ENCODE data around the gene SOX1. TPM values are rescaled to one million over a fixed set of nuclear protein-coding genes. Genes with fewer than 3 reads are reported as not detected.

SOX1 gene
- total RNA-seq, 1 donor, result not detected

GRCh38 chr13:112103961-112104880 lies 37.3 kb downstream of the SOX1 start:
- Histone ChIP-seq H3K4me3 (ENCODE audit: low read length) (no peak overlapping the region), H3K9me3 (ENCODE audit: low read depth, low read length) (no peaks in the 10 kb centered on the region), H3K27me3 (ENCODE audit: insufficient read depth, low read length) (peaks cover 53% of the 10 kb centered on the region), H3K4me1 (ENCODE audit: insufficient read depth, low read length) (no peaks in the 10 kb centered on the region)

- no peaks in the 10 kb centered on the region for H3K4me1 ChIP-seq (ENCODE audit: insufficient read depth, low read length)
- H3K4me3 ChIP-seq (ENCODE audit: low read length), result no peak overlapping the region
- peaks cover 50% of the 10 kb centered on the region for H3K27me3 ChIP-seq (ENCODE audit: insufficient read depth, low read length)
- H3K9me3 ChIP-seq (ENCODE audit: low read depth, low read length), result no peaks in the 10 kb centered on the region
Measured at GRCh38 chr13:112104881-112105234, 37.9 kb downstream of the SOX1 start.

GRCh38 chr13:112105244-112105681 lies 38.3 kb downstream of the SOX1 start:
- Histone ChIP-seq H3K9me3 (ENCODE audit: low read depth, low read length) (no peaks in the 10 kb centered on the region), H3K4me3 (ENCODE audit: low read length) (no peak overlapping the region), H3K4me1 (ENCODE audit: insufficient read depth, low read length) (no peaks in the 10 kb centered on the region), H3K27me3 (ENCODE audit: insufficient read depth, low read length) (peaks cover 50% of the 10 kb centered on the region)

DNA sequence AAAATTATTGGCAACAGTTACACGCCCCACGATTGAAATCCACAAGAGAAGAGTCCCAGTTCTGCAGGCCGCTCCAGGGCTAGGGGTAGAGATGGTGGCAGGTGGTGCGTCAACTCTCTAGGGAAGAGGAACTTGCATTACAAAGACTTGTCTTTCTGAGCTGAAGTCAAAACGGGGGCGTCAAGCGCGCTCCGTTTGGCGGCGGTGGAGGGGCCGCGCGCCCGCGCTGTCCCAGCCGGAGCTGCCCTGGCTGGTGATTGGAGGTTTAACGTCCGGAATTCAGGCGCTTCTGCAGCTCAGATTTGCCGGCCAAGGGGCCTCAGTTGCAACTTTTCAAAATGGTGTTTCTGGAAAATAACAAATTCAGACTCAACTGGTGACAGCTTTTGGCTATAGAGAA lies 38.9 kb downstream of the SOX1 start:
- peaks cover 50% of the 10 kb centered on the region for H3K27me3 ChIP-seq (ENCODE audit: insufficient read depth, low read length)

DNA sequence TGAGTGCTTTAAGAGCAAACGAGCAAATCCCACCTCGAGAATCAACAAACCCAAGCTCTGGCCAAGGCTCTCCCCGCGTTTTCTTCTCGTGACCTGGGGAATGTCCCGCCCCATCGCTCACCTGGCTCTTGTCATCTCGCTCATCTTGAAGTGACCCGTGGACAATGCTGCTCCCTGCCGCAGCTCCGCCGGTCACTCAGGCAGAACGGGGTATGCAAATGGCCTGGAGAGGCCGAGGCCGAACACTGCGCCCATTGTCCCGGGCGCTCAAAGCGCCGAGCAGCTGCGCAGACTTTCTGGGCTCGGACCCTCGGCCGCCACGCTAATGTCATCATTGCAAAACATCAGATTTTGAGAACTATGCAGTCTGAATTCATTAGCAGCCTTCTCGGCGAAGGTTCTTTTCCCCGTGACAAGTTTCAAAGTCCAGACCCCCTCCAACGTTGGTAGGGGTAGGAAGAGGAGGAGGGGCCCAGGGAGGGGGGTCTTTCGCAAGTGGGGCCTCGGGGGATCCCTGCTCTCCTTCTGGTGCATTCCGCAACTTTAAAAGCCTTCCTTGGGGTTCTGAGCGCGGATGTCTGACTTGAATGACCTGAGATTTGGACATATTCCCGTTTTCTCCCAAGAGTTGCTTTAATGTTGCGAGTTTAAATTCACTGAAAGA lies 39.7 kb downstream of the SOX1 start:
- Histone ChIP-seq H3K9me3 (ENCODE audit: low read depth, low read length) (no peaks in the 10 kb centered on the region), H3K27me3 (ENCODE audit: insufficient read depth, low read length) (peaks cover 46% of the 10 kb centered on the region), H3K4me1 (ENCODE audit: insufficient read depth, low read length) (no peaks in the 10 kb centered on the region), H3K4me3 (ENCODE audit: low read length) (no peak overlapping the region)

More for the DNA sequence above, 38.9 kb downstream of the SOX1 start:
- H3K4me1 ChIP-seq (ENCODE audit: insufficient read depth, low read length), result no peaks in the 10 kb centered on the region
- H3K4me3 ChIP-seq (ENCODE audit: low read length), result no peak overlapping the region
- H3K9me3 ChIP-seq (ENCODE audit: low read depth, low read length), result no peaks in the 10 kb centered on the region

DNA sequence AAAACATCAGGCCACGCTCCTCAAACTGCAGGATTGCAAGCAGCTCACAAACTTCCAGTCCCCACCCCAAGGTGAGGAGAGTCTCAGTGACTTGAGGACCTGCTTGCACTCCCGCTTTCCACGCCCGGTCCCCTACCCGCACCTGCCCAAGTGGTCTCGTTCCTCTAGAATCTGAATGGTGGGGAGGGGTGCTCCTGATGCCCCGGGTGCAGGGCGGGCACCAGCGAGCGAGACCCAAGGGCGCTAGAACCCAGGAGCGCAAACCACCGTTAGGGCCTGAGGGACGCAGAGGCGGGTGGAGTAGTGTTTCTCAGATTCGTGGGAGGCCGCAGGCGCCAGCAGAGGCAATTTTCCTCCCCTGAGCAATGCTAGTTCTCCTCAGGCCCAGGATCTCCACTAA lies 40.3 kb downstream of the SOX1 start:
- Histone ChIP-seq H3K4me1 (ENCODE audit: insufficient read depth, low read length) (no peaks in the 10 kb centered on the region), H3K4me3 (ENCODE audit: low read length) (no peak overlapping the region), H3K27me3 (ENCODE audit: insufficient read depth, low read length) (peaks cover 41% of the 10 kb centered on the region), H3K9me3 (ENCODE audit: low read depth, low read length) (no peaks in the 10 kb centered on the region)

DNA sequence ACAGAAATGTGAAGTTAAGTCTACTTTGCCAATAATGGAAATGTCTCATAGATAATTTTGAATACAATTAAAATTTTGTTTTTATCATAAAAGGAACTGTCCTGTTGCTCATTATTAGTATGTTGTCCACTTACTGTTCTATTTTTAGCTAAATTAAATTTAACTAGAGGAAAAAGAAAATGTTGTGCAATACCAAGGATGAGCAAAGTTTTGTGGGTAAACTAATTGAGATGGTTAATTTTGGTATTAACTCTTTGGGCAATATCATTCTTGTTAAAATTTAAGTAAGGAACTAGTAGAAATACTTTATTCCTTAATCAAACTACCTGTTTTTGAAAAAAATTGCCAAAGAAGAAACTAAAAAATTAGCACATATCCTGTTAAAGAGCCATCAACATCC lies 43.5 kb downstream of the SOX1 start:
- no peaks in the 10 kb centered on the region for H3K9me3 ChIP-seq (ENCODE audit: low read depth, low read length)
- H3K27me3 ChIP-seq (ENCODE audit: insufficient read depth, low read length), result peaks cover 25% of the 10 kb centered on the region
- H3K4me1 ChIP-seq (ENCODE audit: insufficient read depth, low read length), result no peaks in the 10 kb centered on the region
- no peak overlapping the region for H3K4me3 ChIP-seq (ENCODE audit: low read length)

DNA sequence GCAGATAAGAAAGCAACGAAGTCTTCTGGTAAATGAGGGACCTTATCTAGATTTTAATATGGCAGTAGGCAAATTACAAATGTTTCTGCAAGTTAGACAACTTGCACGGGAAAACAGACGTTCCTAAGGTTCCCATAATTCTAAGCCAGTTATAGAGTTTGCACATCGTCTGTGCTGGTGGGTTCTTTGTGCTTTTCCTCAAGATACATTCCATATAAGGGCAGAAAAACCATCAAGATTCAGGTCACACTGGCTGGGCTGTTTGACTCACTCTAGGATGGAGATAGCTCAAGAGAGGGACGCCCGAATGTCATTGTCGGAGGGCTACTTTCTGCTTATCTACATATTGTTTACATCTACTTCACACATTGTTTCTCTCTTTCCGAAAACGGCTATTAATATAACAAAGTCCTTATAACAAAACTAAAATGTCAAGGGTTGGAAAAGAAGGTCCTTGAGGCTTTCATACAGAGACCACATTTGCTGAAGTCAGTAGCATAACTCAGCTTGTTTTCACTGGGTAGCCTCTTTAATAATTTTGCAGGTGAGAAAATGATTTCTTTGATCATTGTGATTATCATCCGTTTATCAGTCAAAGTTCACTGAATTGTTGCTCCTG lies 44.4 kb downstream of the SOX1 start:
- H3K27me3 ChIP-seq (ENCODE audit: insufficient read depth, low read length), result peaks cover 16% of the 10 kb centered on the region
- H3K4me3 ChIP-seq (ENCODE audit: low read length), result no peak overlapping the region
- no peaks in the 10 kb centered on the region for H3K4me1 ChIP-seq (ENCODE audit: insufficient read depth, low read length)
- H3K9me3 ChIP-seq (ENCODE audit: low read depth, low read length), result no peaks in the 10 kb centered on the region

GRCh38 chr13:112112534-112113276 lies 45.8 kb downstream of the SOX1 start:
- Histone ChIP-seq H3K4me1 (ENCODE audit: insufficient read depth, low read length) (no peaks in the 10 kb centered on the region), H3K4me3 (ENCODE audit: low read length) (no peak overlapping the region), H3K9me3 (ENCODE audit: low read depth, low read length) (no peaks in the 10 kb centered on the region), H3K27me3 (ENCODE audit: insufficient read depth, low read length) (peaks cover 4% of the 10 kb centered on the region)

DNA sequence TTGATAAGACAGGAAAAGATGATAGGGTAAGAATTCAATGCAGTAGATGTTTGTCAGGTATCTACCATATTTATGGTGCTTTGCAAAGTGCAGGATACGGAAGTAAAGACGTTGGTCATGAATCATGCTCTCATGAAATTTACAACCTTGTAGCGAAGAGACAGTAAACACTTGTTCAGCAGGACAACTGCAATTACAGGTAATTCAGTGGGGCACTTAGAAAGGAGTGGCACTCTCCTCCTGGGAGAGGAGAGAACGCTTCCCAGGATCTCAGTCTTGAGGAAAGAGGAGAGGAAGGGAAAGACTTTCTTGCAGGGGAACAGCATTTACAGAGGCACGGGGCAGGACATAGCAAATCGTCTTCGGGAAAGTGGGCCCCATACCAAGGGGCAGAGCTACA lies 46.4 kb downstream of the SOX1 start:
- H3K9me3 ChIP-seq (ENCODE audit: low read depth, low read length), result no peaks in the 10 kb centered on the region
- peaks cover 4% of the 10 kb centered on the region for H3K27me3 ChIP-seq (ENCODE audit: insufficient read depth, low read length)

DNA sequence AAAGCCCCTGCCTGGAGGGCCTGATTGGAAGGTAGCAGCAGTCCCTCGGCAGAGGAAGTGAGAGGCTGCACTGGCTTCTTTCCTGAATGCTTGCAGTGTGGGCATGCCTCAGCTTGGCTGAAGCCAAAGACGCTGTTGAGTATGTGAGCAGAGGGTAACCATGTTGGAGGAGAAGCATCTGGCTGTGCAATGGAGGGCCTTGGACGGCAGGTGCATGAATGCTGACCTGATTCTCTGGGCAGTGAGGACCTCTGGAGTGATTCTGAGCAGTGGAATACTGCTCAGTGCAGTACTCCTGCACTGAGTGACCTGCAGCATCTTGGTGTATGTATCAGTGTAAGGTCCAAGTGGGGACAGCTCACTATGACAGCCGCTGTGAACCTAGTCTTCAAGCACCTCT lies 46.9 kb downstream of the SOX1 start:
- Histone ChIP-seq H3K4me1 (ENCODE audit: insufficient read depth, low read length) (no peaks in the 10 kb centered on the region), H3K4me3 (ENCODE audit: low read length) (no peak overlapping the region), H3K9me3 (ENCODE audit: low read depth, low read length) (no peaks in the 10 kb centered on the region)

More for the DNA sequence above, 46.4 kb downstream of the SOX1 start:
- no peaks in the 10 kb centered on the region for H3K4me1 ChIP-seq (ENCODE audit: insufficient read depth, low read length)
- no peak overlapping the region for H3K4me3 ChIP-seq (ENCODE audit: low read length)

GRCh38 chr13:112114391-112114790 lies 47.4 kb downstream of the SOX1 start:
- Histone ChIP-seq H3K27me3 (ENCODE audit: insufficient read depth, low read length) (no peaks in the 10 kb centered on the region), H3K4me1 (ENCODE audit: insufficient read depth, low read length) (no peaks in the 10 kb centered on the region), H3K9me3 (ENCODE audit: low read depth, low read length) (no peaks in the 10 kb centered on the region), H3K4me3 (ENCODE audit: low read length) (no peak overlapping the region)

More for the DNA sequence above, 46.9 kb downstream of the SOX1 start:
- peaks cover under 1% of the 10 kb centered on the region for H3K27me3 ChIP-seq (ENCODE audit: insufficient read depth, low read length)

- H3K9me3 ChIP-seq (ENCODE audit: low read depth, low read length), result no peaks in the 10 kb centered on the region
- H3K4me1 ChIP-seq (ENCODE audit: insufficient read depth, low read length), result no peaks in the 10 kb centered on the region
- H3K4me3 ChIP-seq (ENCODE audit: low read length), result no peak overlapping the region
- no peaks in the 10 kb centered on the region for H3K27me3 ChIP-seq (ENCODE audit: insufficient read depth, low read length)
Measured at GRCh38 chr13:112115403-112116091, 48.6 kb downstream of the SOX1 start.

DNA sequence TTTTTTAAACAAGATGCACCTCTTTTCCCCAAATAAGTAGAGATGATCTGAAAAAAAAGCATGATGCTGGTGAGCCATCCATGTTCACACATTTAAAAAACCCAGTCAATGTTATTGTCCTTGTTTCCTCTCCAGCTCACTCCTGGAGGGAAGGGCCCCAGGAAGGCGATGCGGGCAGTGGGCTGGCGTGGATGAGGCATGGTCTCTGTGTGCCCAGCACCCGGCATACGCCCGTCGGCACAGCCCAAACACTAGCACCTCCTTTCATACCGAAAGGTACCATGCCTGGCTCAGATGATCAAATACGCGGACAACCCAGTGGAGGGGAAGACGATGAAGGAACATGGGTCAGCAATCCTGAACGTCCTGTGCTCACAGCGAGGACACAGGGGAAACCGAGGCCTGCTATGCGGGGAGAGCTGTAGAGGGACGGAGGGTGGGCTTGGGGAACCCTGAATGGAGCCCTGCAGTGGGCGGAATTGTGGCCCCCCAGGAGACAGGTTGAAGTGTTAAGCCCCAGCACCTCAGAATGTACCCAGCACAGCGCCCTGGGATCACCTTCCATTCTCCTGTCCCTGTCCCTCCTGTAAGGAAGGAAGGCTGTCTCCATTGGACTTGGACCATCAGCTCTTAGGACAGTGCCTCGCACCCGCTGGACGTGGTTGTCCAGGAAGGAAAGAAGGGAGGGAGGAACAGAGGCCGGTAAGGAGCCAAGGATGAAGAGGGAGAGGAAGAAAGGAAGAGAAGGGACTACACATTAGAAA lies 49.4 kb downstream of the SOX1 start:
- Histone ChIP-seq H3K4me1 (ENCODE audit: insufficient read depth, low read length) (no peaks in the 10 kb centered on the region), H3K27me3 (ENCODE audit: insufficient read depth, low read length) (no peaks in the 10 kb centered on the region), H3K4me3 (ENCODE audit: low read length) (no peak overlapping the region), H3K9me3 (ENCODE audit: low read depth, low read length) (no peaks in the 10 kb centered on the region)
